Measurements from ENCODE around the gene MET.
"Not testable (repeated sequence)": the region's sequence is repeated elsewhere in the genome, so short reads cannot be mapped to it uniquely, and the experiment has no call there.

MET gene

GRCh38 chr7:116759642-116760041, 87.6 kb downstream of the MET start:
- DNase-seq, result not testable (repeated sequence)

DNA sequence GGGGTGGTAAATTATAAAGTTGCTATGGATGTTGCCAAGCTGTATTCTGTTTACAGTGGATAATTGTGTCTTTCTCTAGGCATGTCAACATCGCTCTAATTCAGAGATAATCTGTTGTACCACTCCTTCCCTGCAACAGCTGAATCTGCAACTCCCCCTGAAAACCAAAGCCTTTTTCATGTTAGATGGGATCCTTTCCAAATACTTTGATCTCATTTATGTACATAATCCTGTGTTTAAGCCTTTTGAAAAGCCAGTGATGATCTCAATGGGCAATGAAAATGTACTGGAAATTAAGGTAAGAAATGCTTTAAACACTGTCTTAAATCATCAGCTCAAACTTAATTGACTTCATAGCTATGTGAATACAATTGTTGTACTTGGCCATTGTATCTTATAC, 91.0 kb downstream of the MET start:
- no peak for DNase-seq

GRCh38 chr7:116763647-116764046, 91.7 kb downstream of the MET start:
- no peak for DNase-seq

DNA sequence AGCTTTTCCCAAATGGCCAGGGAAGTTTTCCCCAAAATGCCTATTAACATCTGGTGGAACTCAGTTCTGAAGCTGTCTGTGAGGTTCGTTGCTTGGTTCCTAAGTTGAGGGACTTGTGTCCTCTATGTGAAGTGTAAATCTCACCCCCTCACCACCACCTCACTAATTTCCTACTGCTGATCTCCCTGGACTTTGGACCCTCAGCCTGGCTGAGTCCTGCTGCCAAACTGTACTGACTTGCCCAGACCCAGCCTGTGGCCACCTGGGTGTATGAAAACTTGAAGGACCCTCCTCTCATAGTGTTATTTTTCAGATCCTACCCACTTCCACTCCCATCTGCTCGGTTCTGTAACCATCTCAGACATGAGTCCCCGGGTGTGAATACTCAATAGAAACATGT, 94.9 kb downstream of the MET start:
- DNase-seq, result no peak

GRCh38 chr7:116769546-116769945, 97.5 kb downstream of the MET start:
- no peak for DNase-seq

DNA sequence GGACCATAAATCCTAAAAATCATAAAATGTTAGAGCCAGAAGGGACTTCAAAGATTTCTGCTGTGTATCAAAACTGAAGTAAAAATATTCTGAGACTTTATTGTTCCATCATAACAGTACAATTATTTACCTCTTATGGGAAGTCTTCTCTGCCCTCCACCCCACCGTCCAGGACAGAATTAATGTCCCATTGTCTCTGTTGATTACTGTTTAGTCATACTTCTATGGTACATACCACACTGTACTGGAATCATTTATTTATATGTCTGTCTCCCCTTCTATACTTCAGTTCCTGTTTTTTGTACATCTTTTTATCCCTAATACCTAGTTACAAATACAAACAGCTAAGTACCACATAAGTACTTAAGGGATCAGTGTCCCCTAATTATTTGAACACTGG, 98.9 kb downstream of the MET start:
- DNase-seq, result no peak

- DNase-seq, result no peak
These were observed 99.6 kb downstream of the MET start for GRCh38 chr7:116771640-116772039.

DNA sequence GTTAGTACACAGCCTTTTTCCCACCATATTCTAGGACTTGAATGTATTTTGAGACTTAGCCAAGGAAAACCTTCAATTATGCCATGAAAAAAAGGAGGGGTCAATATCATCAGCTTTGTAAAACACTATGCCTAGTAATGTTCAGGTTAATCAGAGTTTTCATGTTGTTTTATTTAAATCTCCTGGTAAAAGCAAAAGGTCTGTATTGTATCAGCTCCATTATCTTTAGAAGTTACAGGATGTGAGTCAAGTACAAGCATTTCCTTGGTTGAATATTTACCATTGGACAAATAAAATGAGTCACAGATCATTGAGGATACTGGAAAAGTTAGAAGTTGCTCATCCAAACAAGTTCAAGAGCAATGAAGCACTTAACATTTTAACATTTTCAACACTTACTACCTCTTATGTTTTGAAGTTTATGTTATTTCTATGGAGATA, 100.4 kb downstream of the MET start:
- DNase-seq, result no peak

GRCh38 chr7:116772926-116773749, 101.1 kb downstream of the MET start:
- DNase-seq, result no peak

- DNase-seq, result no peak
These were observed 104.0 kb downstream of the MET start for GRCh38 chr7:116776046-116776445.

- DNase-seq, result no peak
These were observed 104.8 kb downstream of the MET start for GRCh38 chr7:116776610-116777289.

- no peak for DNase-seq
These were observed 105.8 kb downstream of the MET start for GRCh38 chr7:116777651-116778281.

DNA sequence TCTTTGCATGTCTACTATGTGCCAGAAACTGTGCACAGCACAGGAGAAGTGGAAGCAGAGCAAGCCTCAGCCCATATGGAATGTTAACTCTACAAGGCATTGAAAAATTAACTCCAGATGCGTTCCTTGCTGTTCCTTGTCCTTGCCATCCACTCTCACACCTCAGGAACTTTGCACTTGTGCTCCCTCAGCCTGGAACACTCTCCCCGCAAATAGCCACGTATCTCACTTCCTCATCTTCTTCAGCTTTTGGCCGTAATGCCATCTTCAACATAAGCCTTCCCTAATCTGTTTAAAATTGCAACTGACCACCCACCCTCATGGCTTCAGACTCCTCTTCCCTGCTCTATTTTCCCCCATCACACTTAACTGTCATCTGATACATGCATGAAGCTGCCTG, 107.2 kb downstream of the MET start:
- DNase-seq, result no peak

DNA sequence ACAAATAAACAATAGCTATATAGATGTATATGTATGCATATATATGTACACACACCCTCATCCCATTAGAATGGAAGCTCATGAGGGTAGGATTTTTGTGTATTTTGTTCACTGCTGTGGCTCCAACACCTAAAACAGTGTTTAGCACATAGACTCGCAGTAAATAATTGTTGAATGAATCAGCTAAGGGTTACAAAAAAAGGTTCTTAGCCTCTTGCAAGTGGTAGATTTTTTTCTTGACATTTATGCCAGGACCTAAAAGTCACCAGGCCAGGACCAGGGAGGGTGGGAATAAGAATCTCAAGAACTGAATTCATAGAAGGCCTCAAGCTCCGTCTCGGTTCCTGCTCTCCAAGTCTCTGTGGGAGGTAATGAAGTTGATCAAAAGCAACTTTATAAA, 107.9 kb downstream of the MET start:
- no peak for DNase-seq

- DNase-seq, result no peak
These were observed 108.5 kb downstream of the MET start for GRCh38 chr7:116780521-116780920.

GRCh38 chr7:116780966-116781365, 109.0 kb downstream of the MET start:
- no peak for DNase-seq

- DNase-seq, result no peak
These were observed 109.6 kb downstream of the MET start for GRCh38 chr7:116781584-116781983.

- no peak for DNase-seq
These were observed 110.2 kb downstream of the MET start for GRCh38 chr7:116782177-116782711.

GRCh38 chr7:116783666-116784318, 111.8 kb downstream of the MET start:
- no peak for DNase-seq

DNA sequence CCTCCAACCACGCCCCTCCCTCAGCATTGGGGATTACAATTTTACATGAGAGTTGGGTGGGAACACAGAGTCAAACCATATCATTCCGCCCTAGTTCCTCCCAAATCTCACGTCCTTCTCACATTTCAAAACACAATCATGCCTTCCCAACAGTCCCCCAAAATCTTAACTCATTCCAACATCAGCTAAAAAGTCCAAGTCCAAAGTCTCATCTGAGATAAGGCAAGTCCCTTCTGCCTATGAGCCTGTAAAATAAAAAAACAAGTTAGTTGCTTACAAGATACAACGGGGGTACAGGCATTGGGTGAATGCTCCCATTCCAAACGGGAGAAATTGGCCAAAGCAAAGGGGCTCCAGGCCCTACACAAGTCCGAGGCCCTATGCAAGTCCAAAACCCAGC, 112.7 kb downstream of the MET start:
- DNase-seq, result no peak

DNA sequence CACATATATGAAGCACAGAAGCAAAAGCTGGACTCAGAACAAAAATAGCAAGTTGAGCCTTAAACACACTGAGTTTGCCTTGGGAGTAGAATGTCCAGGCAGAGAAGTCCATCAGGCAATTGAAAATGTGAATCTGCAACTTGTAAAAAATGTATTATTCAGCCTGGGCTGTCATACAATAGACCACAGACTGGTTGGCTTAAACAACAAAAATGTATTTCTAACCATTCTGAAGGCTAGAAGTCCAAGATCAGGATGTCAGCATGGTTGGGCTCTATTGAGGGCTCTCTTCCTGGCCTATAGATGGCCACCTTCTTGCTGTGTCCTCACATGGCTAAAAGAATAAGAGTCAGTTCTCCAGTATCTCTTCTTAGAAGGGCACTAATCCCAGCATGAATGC, 113.8 kb downstream of the MET start:
- no peak for DNase-seq

DNA sequence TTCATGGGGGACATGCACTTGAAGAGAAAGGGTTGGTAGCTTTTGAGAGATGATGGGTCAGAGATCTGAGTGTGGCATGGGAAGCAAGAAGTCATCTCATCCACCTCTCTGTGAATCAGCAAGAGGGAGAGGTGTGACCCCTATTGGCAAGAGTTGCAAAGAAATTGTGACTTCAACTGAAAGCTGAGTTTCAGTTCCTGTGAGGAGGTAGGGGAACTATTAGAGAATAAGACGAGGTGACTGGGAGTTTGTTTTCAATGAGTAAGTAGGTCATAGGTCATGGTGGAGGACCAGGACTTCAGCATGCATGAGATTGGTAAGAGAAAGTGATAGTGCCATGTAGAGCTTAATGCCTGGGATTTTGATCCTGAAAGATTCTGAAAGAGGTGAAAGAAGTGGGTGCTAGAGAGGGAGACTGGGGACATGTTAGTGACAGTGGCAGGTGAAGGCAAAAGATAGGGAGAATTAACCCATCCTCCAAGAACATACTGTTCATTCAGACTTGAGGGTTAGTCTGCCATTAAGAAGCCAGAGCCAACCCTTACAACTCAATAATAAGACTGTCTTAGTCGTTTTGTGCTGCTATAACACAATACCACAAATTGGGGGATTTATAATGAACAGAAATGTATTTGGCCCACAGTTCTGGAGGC, 114.9 kb downstream of the MET start:
- no peak for DNase-seq

- DNase-seq, result no peak
These were observed 115.9 kb downstream of the MET start for GRCh38 chr7:116787881-116788280.
